Spleen (tissue), 11 donors: ENCODE results near the gene RNPS1. TPM values are rescaled to one million over a fixed set of nuclear protein-coding genes. Genes with fewer than 3 reads are reported as not detected.

ENCODE experiments used
- DNase-seq: peaks from one replicate; pipeline ENCODE4 v3.0.0-alpha.2; 2020
- H3K27ac ChIP-seq, 8 donors: fragments of 200-600 bp; sonication (generic) in 7 of 8; 1 replicate in 4 of 8; 2 replicates in 4 of 8; pipeline versions ENCODE4 v1.5.0 to v1.8.0; 2016 to 2021; ENCODE audit warnings: inconsistent platforms in 4 of 8, mild to moderate bottlenecking in 4 of 8, moderate library complexity in 1 of 8
- H3K27me3 ChIP-seq, 7 donors: fragments of 200-600 bp; sonication (generic) in 6 of 7; replicated peaks in 1 of 7; 1 replicate in 4 of 7; 2 replicates in 3 of 7; pipeline versions ENCODE4 v1.5.0 to v1.8.0; 2016 to 2021; ENCODE audit warnings: inconsistent platforms in 3 of 7, mild to moderate bottlenecking in 1 of 7
- H3K36me3 ChIP-seq, 6 donors: fragments of 200-600 bp; sonication (generic) in 5 of 6; 1 replicate in 4 of 6; 2 replicates in 2 of 6; pipeline versions ENCODE4 v1.5.0 to v1.8.0; 2016 to 2021; ENCODE audit warnings: inconsistent platforms in 2 of 6
- H3K4me1 ChIP-seq, 6 donors: fragments of 200-600 bp; sonication (generic) in 5 of 6; 1 replicate in 3 of 6; 2 replicates in 3 of 6; pipeline versions ENCODE4 v1.5.0 to v1.8.0; 2016 to 2021; ENCODE audit warnings: inconsistent platforms in 3 of 6
- H3K4me3 ChIP-seq, 8 donors: fragments of 200-600 bp; sonication (generic) in 7 of 8; 1 replicate in 4 of 8; 2 replicates in 4 of 8; pipeline versions ENCODE4 v1.5.0 to v1.8.0; 2016 to 2021; ENCODE audit warnings: inconsistent platforms in 4 of 8, mild to moderate bottlenecking in 4 of 8, moderate library complexity in 2 of 8
- H3K9me3 ChIP-seq, 8 donors: fragments of 200-600 bp; sonication (generic) in 7 of 8; 1 replicate in 4 of 8; 2 replicates in 4 of 8; pipeline versions ENCODE4 v1.5.0 to v1.8.0; 2016 to 2021; ENCODE audit warnings: inconsistent platforms in 4 of 8
- POLR2A ChIP-seq, 3 donors: fragments of 450-650 bp; IDR thresholded peaks; one replicate each; pipeline ENCODE4 v1.5.1; 2017; ENCODE audit warnings: antibody characterized with exemption in 3 of 3, mild to moderate bottlenecking in 1 of 3
- POLR2AphosphoS5 ChIP-seq, 3 donors: sonication (generic); formaldehyde crosslinking; IDR thresholded peaks; one replicate each; pipeline ENCODE4 v1.5.1; 2017; ENCODE audit warnings: antibody characterized with exemption in 3 of 3
- WGBS, 5 donors: extraction: QIAGEN DNeasy Blood & Tissue Kit in 3 of 5; methylation state at CpG; one replicate each; pipeline versions ENCODE4 v1.1.5 to v1.1.7; 2013 to 2018; 5-methylcytosine and 5-hydroxymethylcytosine counted together
- intact Hi-C: fragments of 100-400 bp; cut with DNase I; formaldehyde crosslinking; loops from one replicate; pipeline ENCODE4 v1.15.0; 2023; ENCODE audit warnings: low total_unique reads
- polyA plus RNA-seq, 3 donors: library from polyadenylated mRNA; stranded (reverse); fragments of 200-250 nt; gene quantifications; one replicate each; pipeline ENCODE4 v1.2.1, GENCODE V29; 2013
- total RNA-seq, 7 donors: library from RNA; depleted of rRNA in 3 of 7; stranded (reverse); fragments of >200 nt in 3 of 7; fragmentation: NEBNext Ultra II Directional in 4 of 7; extraction: Animal tissue kit (Norgen Biotek cat#: 25700) in 4 of 7; gene quantifications; one replicate each; pipeline versions ENCODE4 v1.1.0 to v1.2.1, GENCODE V29; 2016 to 2021
- TF ChIP-seq, protein P1 (sequence below), 11 experiments: fragments of 200-600 bp in 7 of 11; fragments of 450-650 bp in 4 of 11; sonication (generic) in 4 of 11; IDR thresholded peaks in 8 of 11; conservative IDR thresholded peaks in 3 of 11; 1 replicate in 7 of 11; 2 replicates in 4 of 11; pipeline versions ENCODE4 v1.4.0 to v1.8.0; 2016 to 2021; ENCODE audit warnings: antibody characterized with exemption in 11 of 11, inconsistent platforms in 4 of 11, mild to moderate bottlenecking in 1 of 11
- donor health status: healthy with polysubstance abuse.
- donor health status: DM: no; HTN: no; CAD: no; lungs with moderate emphysema.
- donor health status: DM: no; HTN: no; CAD: no.
- donor health status: Bipolar disorder and iron deficiency.
- donor health status: healthy.
- donor health status: DM: no; HTN: no; CAD: no.
- donor health status: DM: yes; HTN: yes; CAD: no.

Gene RNPS1
- total and polyA plus RNA-seq, 10 donors, result 119 to 180 (median 130) TPM

DNA sequence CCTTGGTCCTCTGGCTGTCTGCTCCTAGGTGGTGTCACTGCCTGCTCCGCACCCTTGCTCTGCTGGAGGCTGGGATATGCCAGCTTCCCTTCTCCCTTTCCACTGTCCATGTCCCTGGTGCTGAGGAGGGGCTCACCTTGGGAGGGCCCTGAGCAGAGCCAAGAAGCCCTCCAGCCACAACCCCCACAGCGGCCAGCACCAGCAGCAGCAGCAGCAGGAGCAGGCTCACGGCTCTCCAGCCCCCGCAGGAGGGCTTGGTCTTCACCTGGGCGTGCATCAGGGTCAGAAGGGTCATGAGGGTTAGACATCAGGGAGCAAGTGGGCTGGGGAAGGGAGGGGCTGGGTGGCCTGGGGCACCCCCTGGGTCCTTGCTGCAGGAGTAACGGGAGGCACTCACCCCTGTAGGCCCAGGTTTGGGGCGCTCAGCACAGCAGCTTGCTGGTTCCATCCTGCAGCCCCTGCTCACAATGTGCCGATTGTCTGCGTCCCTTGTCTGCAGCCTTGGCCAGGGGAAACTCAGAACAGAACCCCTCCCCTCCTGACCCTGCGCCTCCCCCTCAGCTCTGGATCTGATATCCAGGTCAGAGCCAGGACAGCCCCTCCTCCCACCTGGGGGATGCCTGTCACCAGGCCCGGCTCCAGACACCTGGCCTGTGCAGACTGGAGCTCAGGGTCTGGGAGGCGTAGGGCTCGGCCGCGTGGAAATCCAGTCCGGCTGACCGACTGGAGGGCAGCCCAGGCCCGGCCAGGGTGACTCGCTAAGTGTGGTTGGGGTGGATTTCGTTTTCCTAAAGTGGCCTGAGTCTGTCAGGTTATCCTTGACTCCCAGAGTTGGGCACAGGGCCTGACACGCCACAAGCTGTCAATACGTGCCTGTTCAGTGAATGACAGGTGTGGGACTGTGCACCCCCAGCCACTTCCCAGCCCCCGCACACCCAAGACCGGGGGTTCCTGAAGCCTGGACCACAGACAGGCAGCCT lies 57.2 kb downstream of the RNPS1 start, which contains the start of gene BRICD5:
TSS of gene BRICD5 (minus strand) at position 478 of the 980 bp plus-strand sequence. CDS start at position 448, 30 bp downstream.
- no peak within 1 kb of the TSS for H3K27ac ChIP-seq
- intact Hi-C loops, result no loop called here
- no peaks in the 10 kb centered on the region for H3K27me3 ChIP-seq
- TF ChIP-seq, protein P1, sequence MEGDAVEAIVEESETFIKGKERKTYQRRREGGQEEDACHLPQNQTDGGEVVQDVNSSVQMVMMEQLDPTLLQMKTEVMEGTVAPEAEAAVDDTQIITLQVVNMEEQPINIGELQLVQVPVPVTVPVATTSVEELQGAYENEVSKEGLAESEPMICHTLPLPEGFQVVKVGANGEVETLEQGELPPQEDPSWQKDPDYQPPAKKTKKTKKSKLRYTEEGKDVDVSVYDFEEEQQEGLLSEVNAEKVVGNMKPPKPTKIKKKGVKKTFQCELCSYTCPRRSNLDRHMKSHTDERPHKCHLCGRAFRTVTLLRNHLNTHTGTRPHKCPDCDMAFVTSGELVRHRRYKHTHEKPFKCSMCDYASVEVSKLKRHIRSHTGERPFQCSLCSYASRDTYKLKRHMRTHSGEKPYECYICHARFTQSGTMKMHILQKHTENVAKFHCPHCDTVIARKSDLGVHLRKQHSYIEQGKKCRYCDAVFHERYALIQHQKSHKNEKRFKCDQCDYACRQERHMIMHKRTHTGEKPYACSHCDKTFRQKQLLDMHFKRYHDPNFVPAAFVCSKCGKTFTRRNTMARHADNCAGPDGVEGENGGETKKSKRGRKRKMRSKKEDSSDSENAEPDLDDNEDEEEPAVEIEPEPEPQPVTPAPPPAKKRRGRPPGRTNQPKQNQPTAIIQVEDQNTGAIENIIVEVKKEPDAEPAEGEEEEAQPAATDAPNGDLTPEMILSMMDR (IDR thresholded peaks at IDR 0.05 in 8 of 11, conservative IDR thresholded peaks at IDR 0.05 in 3 of 11), result no peak
- TF ChIP-seq POLR2A (IDR thresholded peaks at IDR 0.05) (no peak), POLR2AphosphoS5 (IDR thresholded peaks at IDR 0.05) (peak in 1 of 3 donors; percentile 34)
- peaks cover 0 to 54% (median 33%) of the 10 kb centered on the region in 6 donors for H3K36me3 ChIP-seq
- no peak for DNase-seq
- WGBS, 5 donors, result 67 to 86% (median 82%) methylated on average over 5 to 24 of the region's 24 CpGs
- no peak within 1 kb of the TSS for H3K4me3 ChIP-seq
- no peaks in the 10 kb centered on the region for H3K9me3 ChIP-seq
- peaks cover 28 to 74% (median 46%) of the 10 kb centered on the region in 6 donors for H3K4me1 ChIP-seq

DNA sequence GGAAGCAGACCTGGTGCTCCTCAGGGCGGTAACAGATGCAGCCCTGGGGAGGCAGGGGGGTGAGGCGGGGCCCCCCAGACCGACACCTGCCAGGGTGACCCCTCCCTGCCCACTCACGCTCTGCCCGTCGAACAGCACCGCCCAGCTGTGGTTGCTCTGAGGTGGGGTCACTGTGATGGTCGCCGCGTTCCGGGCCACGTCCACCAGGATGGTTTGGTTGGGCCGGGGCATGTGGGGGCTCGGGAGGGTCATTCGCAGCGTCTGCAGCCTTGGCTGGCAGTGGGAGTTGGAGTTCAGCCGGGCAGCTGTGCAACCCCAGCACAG lies 58.0 kb downstream of the RNPS1 start:
- Histone ChIP-seq H3K27me3 (no peaks in the 10 kb centered on the region), H3K36me3 (peaks cover 0 to 54% (median 33%) of the 10 kb centered on the region in 6 donors), H3K4me3 (no peak overlapping the region), H3K9me3 (no peaks in the 10 kb centered on the region), H3K27ac (no peak overlapping the region), H3K4me1 (peaks cover 28 to 70% (median 48%) of the 10 kb centered on the region in 6 donors)
- intact Hi-C loops, result no loop called here
- TF ChIP-seq POLR2AphosphoS5 (IDR thresholded peaks at IDR 0.05) (peak in 1 of 3 donors; percentile 16), POLR2A (IDR thresholded peaks at IDR 0.05) (no peak)
- TF ChIP-seq, protein P1 (IDR thresholded peaks at IDR 0.05 in 8 of 11, conservative IDR thresholded peaks at IDR 0.05 in 3 of 11), result no peak
- 92 to 95% (median 93%) methylated on average over 7 to 17 of the region's 17 CpGs for WGBS, 5 donors
- no peak for DNase-seq

DNA sequence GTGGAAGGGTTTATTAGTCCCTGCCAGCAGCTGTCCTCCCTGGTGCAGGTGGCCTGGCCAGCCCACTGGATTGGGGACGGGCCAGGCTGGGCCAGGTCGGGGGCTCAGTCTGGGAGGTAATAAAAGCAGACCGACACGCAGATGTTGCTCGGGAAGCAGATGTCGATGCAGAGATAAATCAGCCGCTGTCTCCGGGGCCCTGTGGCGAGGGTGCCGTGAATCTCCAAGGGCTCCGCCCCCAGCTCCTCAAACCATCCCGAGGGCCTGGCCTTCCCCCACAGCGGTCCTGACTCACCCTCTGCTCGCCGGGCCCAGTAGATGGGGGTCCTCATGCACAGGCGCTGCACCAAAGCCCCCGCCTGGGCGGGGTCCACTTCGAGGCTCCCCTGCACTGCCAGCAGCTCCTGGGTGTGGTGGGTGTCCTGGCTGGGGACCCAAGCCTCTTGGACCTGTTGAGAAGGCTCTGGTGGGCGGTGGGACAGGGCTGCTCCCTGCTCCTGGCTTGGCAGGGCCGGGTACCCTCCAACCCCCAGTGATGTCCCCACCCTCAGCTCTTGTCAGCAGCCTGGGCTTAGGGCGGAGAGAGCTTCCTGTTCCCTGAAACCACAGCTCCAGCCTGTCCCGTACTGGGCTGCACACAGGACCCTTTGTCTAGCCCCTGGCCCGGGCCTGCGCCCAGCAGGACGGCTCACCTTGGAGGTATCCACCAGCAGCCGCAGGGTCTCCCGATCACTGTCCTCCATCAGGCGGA lies 58.5 kb downstream of the RNPS1 start:
- TF ChIP-seq POLR2AphosphoS5 (IDR thresholded peaks at IDR 0.05), result peak in 1 of 3 donors; percentile 32
- TF ChIP-seq, protein P1 (IDR thresholded peaks at IDR 0.05 in 8 of 11, conservative IDR thresholded peaks at IDR 0.05 in 3 of 11), result no peak
- DNase-seq, result no peak
- Histone ChIP-seq H3K4me3 (no peak overlapping the region), H3K4me1 (peaks cover 32 to 75% (median 54%) of the 10 kb centered on the region in 6 donors), H3K9me3 (no peaks in the 10 kb centered on the region), H3K27ac (no peak overlapping the region), H3K27me3 (no peaks in the 10 kb centered on the region), H3K36me3 (peaks cover 0 to 54% (median 33%) of the 10 kb centered on the region in 6 donors)
- 88 to 95% (median 89%) methylated on average over 21 to 29 of the region's 29 CpGs for WGBS, 5 donors
- intact Hi-C loops, result no loop called here
